HT1080 (cell line): ENCODE data around the gene ASPSCR1. TPM values are rescaled to one million over a fixed set of nuclear protein-coding genes. Genes with fewer than 3 reads are reported as not detected.

Experiments used
- DNase-seq: peaks from one replicate; pipeline ENCODE4 v3.0.0-alpha.2; 2015; ENCODE audit warnings: low read depth
- polyA plus RNA-seq, 2 experiments: library from polyadenylated mRNA; depleted of rRNA; stranded (reverse); fragments of >200 nt; gene quantifications; 2 replicates each; pipeline ENCODE4 v1.2.3, GENCODE V29; 2015
- total RNA-seq: library from RNA; depleted of rRNA; stranded (reverse); fragments of >200 nt; shearing (Covaris generic); gene quantifications from 2 replicates; pipeline ENCODE4 v1.2.3, GENCODE V29; 2014; rRNA removed

ASPSCR1 gene
- total RNA-seq: 41.2 and 49.3 TPM in 2 replicates
- polyA plus RNA-seq (2015; cell fraction: cytosol; rRNA removed): 16.9 and 20.8 TPM in 2 replicates
- polyA plus RNA-seq (2015; cell fraction: nucleus; rRNA removed): 35.4 and 44.6 TPM in 2 replicates

GRCh38 chr17:81977211-81977808 is at the start of gene ASPSCR1:
TSS of gene ASPSCR1 (plus strand) at chr17:81977629. CDS start at chr17:81977647, 18 bp downstream.
- DNase-seq: peak; percentile 76

GRCh38 chr17:81927653-81928543 is 49.5 kb upstream of the ASPSCR1 start, which contains the start of gene MAFG:
TSS of gene MAFG (minus strand) at chr17:81927735. CDS start at chr17:81923185, 4,550 bp downstream.
- DNase-seq: peak; percentile 95

- DNase-seq: no peak
Observed at GRCh38 chr17:81928544-81929252, 48.7 kb upstream of the ASPSCR1 start.

- no peak for DNase-seq
Observed at GRCh38 chr17:81929253-81930141, 47.9 kb upstream of the ASPSCR1 start.

GRCh38 chr17:81930142-81931125 is 47.0 kb upstream of the ASPSCR1 start:
- no peak for DNase-seq

- no peak for DNase-seq
Observed at GRCh38 chr17:81931189-81931556, 46.3 kb upstream of the ASPSCR1 start.

- no peak for DNase-seq
Observed at GRCh38 chr17:81931557-81932332, 45.7 kb upstream of the ASPSCR1 start.

- DNase-seq: no peak
Observed at GRCh38 chr17:81932333-81932983, 45.0 kb upstream of the ASPSCR1 start.

- DNase-seq: no peak
Observed at GRCh38 chr17:81933178-81933699, 44.2 kb upstream of the ASPSCR1 start.

GRCh38 chr17:81934098-81934757 is 43.2 kb upstream of the ASPSCR1 start:
- no peak for DNase-seq

- DNase-seq: no peak
Observed at GRCh38 chr17:81934850-81935708, 42.4 kb upstream of the ASPSCR1 start.

- no peak for DNase-seq
Observed at GRCh38 chr17:81935709-81936084, 41.7 kb upstream of the ASPSCR1 start.

- no peak for DNase-seq
Observed at GRCh38 chr17:81939218-81939617, 38.2 kb upstream of the ASPSCR1 start.

- no peak for DNase-seq
Observed at GRCh38 chr17:81939881-81940385, 37.5 kb upstream of the ASPSCR1 start.

GRCh38 chr17:81940538-81941483 is 36.6 kb upstream of the ASPSCR1 start:
- DNase-seq: no peak
